H1 (cell line): ENCODE measurements around the gene CLCF1. TPM values are rescaled to one million over a fixed set of nuclear protein-coding genes. Genes with fewer than 3 reads are reported as not detected.

Experiments
- CTCF ChIA-PET: fragments of 300-600 bp; sonication (Branson Sonifier 250); formaldehyde crosslinking; loops from one replicate; lab custom pipeline; 2021; ENCODE audit not compliant: partially characterized antibody; lab: Charles Lee
- POLR2A ChIA-PET: fragments of 300-600 bp; sonication (Branson Sonifier 250); formaldehyde crosslinking; loops from one replicate; lab custom pipeline; 2021; ENCODE audit warnings: inconsistent platforms; ENCODE audit not compliant: partially characterized antibody; lab: Charles Lee
- DNase-seq, 2 experiments: peaks; one replicate each; pipeline versions ENCODE4 v3.0.0 to v3.0.0-alpha.2; 2010 to 2022; ENCODE audit warnings: low spot score in 2 of 2, low read depth in 1 of 2, mixed read lengths in 1 of 2
- FAIRE-seq: peaks from 2 replicates; lab custom pipeline; 2011; peaks lifted over from hg19 to GRCh38; lab: Jason Lieb, UNC
- H2AFZ ChIP-seq: 2 replicates; pipeline ENCODE4 v1.8.1; 2012; ENCODE audit warnings: low read length, inconsistent platforms
- H2AK5ac ChIP-seq: 2 replicates; pipeline ENCODE4 v1.6.1; 2013; ENCODE audit warnings: low read depth, low read length
- H2BK120ac ChIP-seq: replicated peaks from 2 replicates; pipeline ENCODE3; 2013; ENCODE audit warnings: low read depth, low read length, inconsistent platforms
- H2BK12ac ChIP-seq: 2 replicates; pipeline ENCODE4 v1.6.1; 2013; ENCODE audit warnings: low read depth, low read length
- H2BK15ac ChIP-seq: 2 replicates; pipeline ENCODE4 v1.6.1; 2013; ENCODE audit warnings: low read length
- H2BK20ac ChIP-seq: 2 replicates; pipeline ENCODE4 v1.6.1; 2013; ENCODE audit warnings: low read length
- H2BK5ac ChIP-seq: 2 replicates; pipeline ENCODE4 v1.6.1; 2013; ENCODE audit warnings: low read depth, low read length
- H3K14ac ChIP-seq: 2 replicates; pipeline ENCODE4 v1.6.1; 2013; ENCODE audit warnings: inconsistent platforms; ENCODE audit not compliant: insufficient read length
- H3K18ac ChIP-seq: 2 replicates; pipeline ENCODE4 v1.6.1; 2013; ENCODE audit warnings: low read length; ENCODE audit errors: extremely low read depth
- H3K23ac ChIP-seq: 2 replicates; pipeline ENCODE4 v1.6.1; 2013; ENCODE audit warnings: inconsistent platforms; ENCODE audit not compliant: insufficient read length
- H3K23me2 ChIP-seq: 2 replicates; pipeline ENCODE4 v1.6.1; 2013; ENCODE audit warnings: low read depth, low read length
- H3K27ac ChIP-seq: 2 replicates; pipeline ENCODE4 v1.6.1; 2011; ENCODE audit warnings: low read depth, low read length, inconsistent platforms
- H3K27me3 ChIP-seq, 4 experiments: replicated peaks in 1 of 4; 1 replicate in 1 of 4; 2 replicates in 3 of 4; pipeline versions ENCODE4 v1.6.1 to v1.8.1; 2011 to 2013; ENCODE audit warnings: low read length in 3 of 4, mild to moderate bottlenecking in 3 of 4, inconsistent platforms in 2 of 4, mixed read lengths in 2 of 4, moderate library complexity in 1 of 4; ENCODE audit not compliant: control insufficient read depth in 3 of 4, insufficient read depth in 3 of 4; ENCODE audit errors: extremely low read depth in 1 of 4
- H3K36me3 ChIP-seq, 4 experiments: 2 replicates each; pipeline versions ENCODE4 v1.6.1 to v1.8.1; 2011 to 2013; ENCODE audit warnings: mild to moderate bottlenecking in 4 of 4, low read length in 3 of 4, moderate library complexity in 2 of 4, control low read depth in 1 of 4, inconsistent platforms in 1 of 4; ENCODE audit not compliant: insufficient read depth in 4 of 4, control insufficient read depth in 2 of 4
- H3K4ac ChIP-seq: replicated peaks from 2 replicates; pipeline ENCODE3; 2013; ENCODE audit warnings: low read length, low read depth, mixed read lengths, inconsistent platforms; ENCODE audit not compliant: insufficient read length
- H3K4me1 ChIP-seq, 4 experiments: replicated peaks in 1 of 4; 1 replicate in 1 of 4; 2 replicates in 3 of 4; pipeline versions ENCODE4 v1.6.1 to v1.8.1; 2011 to 2013; ENCODE audit warnings: low read length in 3 of 4, inconsistent platforms in 2 of 4, mixed read lengths in 1 of 4; ENCODE audit not compliant: insufficient read depth in 4 of 4, control insufficient read depth in 3 of 4
- H3K4me2 ChIP-seq, 2 experiments: 2 replicates each; pipeline versions ENCODE4 v1.6.1 to v1.8.1; 2011 to 2013; ENCODE audit warnings: low read depth in 2 of 2, low read length in 2 of 2, control low read depth in 1 of 2, inconsistent platforms in 1 of 2, mild to moderate bottlenecking in 1 of 2; ENCODE audit not compliant: insufficient read depth in 1 of 2
- H3K4me3 ChIP-seq, 4 experiments: fragments of 200-600, 300-600 bp in 1 of 4; sonication (generic), shearing (Covaris generic), sonication (Bioruptor Twin) in 1 of 4; 2 replicates each; pipeline versions ENCODE4 v1.5.1 to v1.8.1; 2011 to 2016; ENCODE audit warnings: low read length in 4 of 4, low read depth in 3 of 4, control low read depth in 2 of 4, inconsistent platforms in 2 of 4, mild to moderate bottlenecking in 2 of 4, mixed read lengths in 1 of 4, moderate library complexity in 1 of 4; ENCODE audit not compliant: insufficient read depth in 2 of 4; ENCODE audit errors: extremely low read depth in 1 of 4
- H3K56ac ChIP-seq: replicated peaks from 2 replicates; pipeline ENCODE3; 2013; ENCODE audit warnings: low read depth, mild to moderate bottlenecking, mixed read lengths, low read length, inconsistent platforms; ENCODE audit not compliant: insufficient read length
- H3K79me1 ChIP-seq: 2 replicates; pipeline ENCODE4 v1.6.1; 2013; ENCODE audit warnings: low read depth, low read length, control low read depth
- H3K79me2 ChIP-seq, 2 experiments: 2 replicates each; pipeline versions ENCODE4 v1.6.1 to v1.8.1; 2012 to 2013; ENCODE audit warnings: low read length in 2 of 2, mild to moderate bottlenecking in 2 of 2, inconsistent platforms in 1 of 2; ENCODE audit not compliant: insufficient read depth in 2 of 2, control insufficient read depth in 1 of 2
- H3K9ac ChIP-seq, 4 experiments: replicated peaks in 1 of 4; 1 replicate in 1 of 4; 2 replicates in 3 of 4; pipeline versions ENCODE4 v1.6.1 to v1.8.1; 2011 to 2013; ENCODE audit warnings: low read depth in 3 of 4, low read length in 3 of 4, control low read depth in 2 of 4, mild to moderate bottlenecking in 2 of 4, moderate library complexity in 2 of 4, inconsistent platforms in 1 of 4; ENCODE audit errors: extremely low read depth in 1 of 4
- H3K9me3 ChIP-seq, 2 experiments: 2 replicates each; pipeline versions ENCODE4 v1.6.1 to v1.8.1; 2012 to 2013; ENCODE audit warnings: mild to moderate bottlenecking in 2 of 2, moderate library complexity in 2 of 2, control low read depth in 1 of 2, inconsistent platforms in 1 of 2, low read depth in 1 of 2, low read length in 1 of 2, mixed read lengths in 1 of 2; ENCODE audit not compliant: insufficient read depth in 2 of 2
- H4K20me1 ChIP-seq, 2 experiments: replicated peaks in 1 of 2; 2 replicates each; pipeline versions ENCODE3 to v1.8.1; 2011 to 2013; ENCODE audit warnings: inconsistent platforms in 2 of 2, low read length in 2 of 2, mild to moderate bottlenecking in 1 of 2; ENCODE audit not compliant: insufficient read depth in 2 of 2, control insufficient read depth in 1 of 2
- H4K5ac ChIP-seq: 2 replicates; pipeline ENCODE4 v1.6.1; 2013; ENCODE audit warnings: low read length, low read depth, mixed read lengths, inconsistent platforms; ENCODE audit not compliant: insufficient read length
- H4K8ac ChIP-seq: 2 replicates; pipeline ENCODE4 v1.8.0; 2013; ENCODE audit warnings: mild to moderate bottlenecking, moderate library complexity, low read length, inconsistent platforms; ENCODE audit not compliant: insufficient read depth; ENCODE audit errors: extremely low read depth
- H4K91ac ChIP-seq: replicated peaks from 2 replicates; pipeline ENCODE3; 2013; ENCODE audit warnings: low read length, mixed read lengths, inconsistent platforms; ENCODE audit not compliant: insufficient read length
- TCF12 ChIP-seq: IDR thresholded peaks from 2 replicates; pipeline ENCODE4 v1.6.1; 2011; ENCODE audit warnings: low read depth, mild to moderate bottlenecking, low read length
- TEAD4 ChIP-seq: IDR thresholded peaks from 2 replicates; pipeline ENCODE4 v1.6.1; 2012; ENCODE audit warnings: low read depth, low read length, inconsistent platforms, mixed read lengths
- WGBS, 2 experiments: shearing (Covaris generic) in 1 of 2; methylation state at CpG; one replicate each; pipeline versions ENCODE4 v1.1.6 to v1.1.7; 2013 to 2015; ENCODE audit warnings: low lambda C conversion rate in 2 of 2, mixed read lengths in 2 of 2, inconsistent platforms in 1 of 2, low coverage in 1 of 2, missing lambda C conversion rate in 1 of 2; ENCODE audit not compliant: insufficient replicate concordance in 2 of 2, insufficient coverage in 1 of 2, insufficient read length in 1 of 2; ENCODE audit errors: extremely low coverage in 1 of 2, missing lambda C conversion rate in 1 of 2; 5-methylcytosine and 5-hydroxymethylcytosine counted together
- polyA plus RNA-seq, 7 experiments: library from polyadenylated mRNA; depleted of rRNA in 3 of 7; stranded (reverse) in 5 of 7; unstranded in 2 of 7; fragments of >200 nt in 5 of 7; fragments of 200-250 nt in 2 of 7; gene quantifications; 1 replicate in 5 of 7; 2 replicates in 1 of 7; 4 replicates in 1 of 7; pipeline versions ENCODE4 v1.2.1 to v1.2.3, GENCODE V29; 2011 to 2013; ENCODE audit warnings: missing spikeins in 2 of 7, mixed read lengths in 2 of 7
- total RNA-seq: library from RNA; stranded (reverse); fragmentation: NEBNext Ultra II Directional; extraction: Animal tissue kit (Norgen Biotek cat#: 25700); gene quantifications from 2 replicates; pipeline ENCODE4 v1.2.1, GENCODE V29; 2021

The CLCF1 gene
- total and polyA plus RNA-seq, 2 of the 8 experiments (the other 6 are each of a cell fraction or from before 2014, with no cell fraction given), result 0.32 to 1.2 TPM

GRCh38 chr11:67410984-67411784 is 37.8 kb upstream of the CLCF1 start:
- Histone ChIP-seq H3K23me2 (0 out of 2 replicates have a peak, but pooled peaks cover 3% of the 10 kb centered on the region), H3K79me2 (no peaks in the 10 kb centered on the region), H2BK15ac (no peak overlapping the region), H2BK120ac (no peak overlapping the region), H4K20me1 (no peaks in the 10 kb centered on the region), H3K9ac (no peak overlapping the region), H3K9me3 (no peaks in the 10 kb centered on the region), H3K4me2 (no peak overlapping the region; a peak in 1 of 4 replicates), H3K27ac (no peak overlapping the region), H4K91ac (no peak overlapping the region), H3K18ac (no peak overlapping the region), H2BK20ac (no peak overlapping the region), H2BK12ac (no peak overlapping the region), H3K4ac (no peak overlapping the region), H2AK5ac (no peak overlapping the region), H2AFZ (no peak overlapping the region), H3K56ac (no peak overlapping the region), H3K4me1 (peaks cover 3 to 17% (median 11%) of the 10 kb centered on the region in 4 experiments), H3K4me3 (no peak overlapping the region), H3K23ac (no peak overlapping the region), H3K36me3 (no peaks in the 10 kb centered on the region), H4K8ac (no peak overlapping the region; the same call in 1 of the 2 replicates), H4K5ac (no peak overlapping the region), H3K14ac (no peak overlapping the region), H2BK5ac (no peak overlapping the region), H3K79me1 (no peaks in the 10 kb centered on the region), H3K27me3 (peaks cover 0 to 16% (median 5%) of the 10 kb centered on the region in 4 experiments; a peak in 4 of 7 replicates)
- 85% methylated on average over 16 of the region's 17 CpGs; no CpG with 5 or more reads in 1 of the 2 experiments for WGBS, 2 experiments
- ChIA-PET CTCF (interaction anchor here (0.6 to 2.5 kb wide), 6 partner anchors 10 to 66 kb away, joined by 3 to 7 read pairs (median 4); partner anchors contain the start of genes PPP1CA, PTPRCAP and TMEM134), POLR2A (interaction anchor here (0.6 to 2.6 kb wide), 8 partner anchors 9 to 82 kb away, joined by 3 to 8 read pairs (median 3); partner anchors contain the start of gene PTPRCAP)
- FAIRE-seq (no peak), DNase-seq (no peak)
- 0 out of 2 replicates have a peak, but pooled peaks have one; percentile 18 for TF ChIP-seq TEAD4
- no peak for TF ChIP-seq TCF12
